Spleen (tissue), 7 donors: ENCODE results near the gene HSP90AB1.

Experiments used
- POLR2A ChIP-seq, 3 donors: fragments of 450-650 bp; IDR thresholded peaks; one replicate each; pipeline ENCODE4 v1.5.1; 2017; ENCODE audit warnings: antibody characterized with exemption in 3 of 3, mild to moderate bottlenecking in 1 of 3
- POLR2AphosphoS5 ChIP-seq, 3 donors: sonication (generic); formaldehyde crosslinking; IDR thresholded peaks; one replicate each; pipeline ENCODE4 v1.5.1; 2017; ENCODE audit warnings: antibody characterized with exemption in 3 of 3
- TF ChIP-seq, protein P1 (sequence below), 11 experiments: fragments of 200-600 bp in 7 of 11; fragments of 450-650 bp in 4 of 11; sonication (generic) in 4 of 11; IDR thresholded peaks in 8 of 11; conservative IDR thresholded peaks in 3 of 11; 1 replicate in 7 of 11; 2 replicates in 4 of 11; pipeline versions ENCODE4 v1.4.0 to v1.8.0; 2016 to 2021; ENCODE audit warnings: antibody characterized with exemption in 11 of 11, inconsistent platforms in 4 of 11, mild to moderate bottlenecking in 1 of 11
- donor health status: DM: no; HTN: no; CAD: no; lungs with moderate emphysema.
- donor health status: DM: no; HTN: no; CAD: no.
- donor health status: DM: no; HTN: no; CAD: no.

GRCh38 chr6:44219815-44220784 lies 26.8 kb upstream of the HSP90AB1 start:
- TF ChIP-seq POLR2AphosphoS5 (IDR thresholded peaks at IDR 0.05) (no peak), POLR2A (IDR thresholded peaks at IDR 0.05) (no peak)
- TF ChIP-seq, protein P1, sequence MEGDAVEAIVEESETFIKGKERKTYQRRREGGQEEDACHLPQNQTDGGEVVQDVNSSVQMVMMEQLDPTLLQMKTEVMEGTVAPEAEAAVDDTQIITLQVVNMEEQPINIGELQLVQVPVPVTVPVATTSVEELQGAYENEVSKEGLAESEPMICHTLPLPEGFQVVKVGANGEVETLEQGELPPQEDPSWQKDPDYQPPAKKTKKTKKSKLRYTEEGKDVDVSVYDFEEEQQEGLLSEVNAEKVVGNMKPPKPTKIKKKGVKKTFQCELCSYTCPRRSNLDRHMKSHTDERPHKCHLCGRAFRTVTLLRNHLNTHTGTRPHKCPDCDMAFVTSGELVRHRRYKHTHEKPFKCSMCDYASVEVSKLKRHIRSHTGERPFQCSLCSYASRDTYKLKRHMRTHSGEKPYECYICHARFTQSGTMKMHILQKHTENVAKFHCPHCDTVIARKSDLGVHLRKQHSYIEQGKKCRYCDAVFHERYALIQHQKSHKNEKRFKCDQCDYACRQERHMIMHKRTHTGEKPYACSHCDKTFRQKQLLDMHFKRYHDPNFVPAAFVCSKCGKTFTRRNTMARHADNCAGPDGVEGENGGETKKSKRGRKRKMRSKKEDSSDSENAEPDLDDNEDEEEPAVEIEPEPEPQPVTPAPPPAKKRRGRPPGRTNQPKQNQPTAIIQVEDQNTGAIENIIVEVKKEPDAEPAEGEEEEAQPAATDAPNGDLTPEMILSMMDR (IDR thresholded peaks at IDR 0.05 in 8 of 11, conservative IDR thresholded peaks at IDR 0.05 in 3 of 11): no peak
